HG02763 (cell line): Measurements from ENCODE around the gene ZC3H12C.
"Not testable (repeated sequence)": the region's sequence is repeated elsewhere in the genome, so short reads cannot be mapped to it uniquely, and the experiment has no call there.

Experiments used
- ATAC-seq: cut with Tn5 transposase; IDR thresholded peaks from one replicate; pipeline ENCODE4 v1.9.1; 2021; ENCODE audit warnings: mild to moderate bottlenecking, moderate library complexity; ENCODE audit not compliant: unreplicated experiment

The ZC3H12C gene

DNA sequence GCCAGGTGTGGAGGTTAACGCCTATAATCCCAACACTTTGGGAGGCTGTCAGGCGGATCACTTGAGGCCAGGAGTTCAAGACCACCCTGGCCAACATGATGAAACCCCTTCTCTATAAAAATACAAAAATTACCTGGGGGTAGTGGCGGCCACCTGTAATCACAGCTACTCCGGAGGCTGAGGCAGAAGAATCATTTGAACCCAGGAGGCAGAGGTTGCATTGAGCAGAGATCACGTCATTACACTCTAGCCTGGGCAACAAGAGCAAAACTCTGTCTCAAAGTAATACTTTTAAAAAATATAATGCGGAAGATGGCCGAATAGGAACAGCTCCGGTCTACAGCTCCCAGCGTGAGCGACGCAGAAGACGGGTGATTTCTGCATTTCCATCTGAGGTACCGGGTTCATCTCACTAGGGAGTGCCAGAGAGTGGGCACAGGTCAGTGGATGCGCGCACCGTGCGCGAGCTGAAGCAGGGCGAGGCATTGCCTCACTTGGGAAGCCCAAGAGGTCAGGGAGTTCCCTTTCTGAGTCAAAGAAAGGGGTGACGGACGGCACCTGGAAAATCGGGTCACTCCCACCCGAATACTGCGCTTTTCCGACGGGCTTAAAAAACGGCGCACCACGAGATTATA lies 115.6 kb downstream of the ZC3H12C start:
- not testable (repeated sequence) for ATAC-seq

DNA sequence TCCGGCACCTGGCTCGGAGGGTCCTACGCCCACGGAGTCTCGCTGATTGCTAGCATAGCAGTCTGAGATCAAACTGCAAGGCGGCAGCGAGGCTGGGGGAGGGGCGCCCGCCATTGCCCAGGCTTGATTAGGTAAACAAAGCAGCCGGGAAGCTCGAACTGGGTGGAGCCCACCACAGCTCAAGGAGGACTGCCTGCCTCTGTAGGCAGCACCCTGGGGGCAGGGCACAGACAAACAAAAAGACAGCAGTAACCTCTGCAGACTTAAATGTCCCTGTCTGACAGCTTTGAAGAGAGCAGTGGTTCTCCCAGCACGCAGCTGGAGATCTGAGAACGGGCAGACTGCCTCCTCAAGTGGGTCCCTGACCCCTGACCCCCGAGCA lies 116.1 kb downstream of the ZC3H12C start:
- not testable (repeated sequence) for ATAC-seq

GRCh38 chr11:110217223-110217877 lies 124.2 kb downstream of the ZC3H12C start:
- ATAC-seq: no peak

DNA sequence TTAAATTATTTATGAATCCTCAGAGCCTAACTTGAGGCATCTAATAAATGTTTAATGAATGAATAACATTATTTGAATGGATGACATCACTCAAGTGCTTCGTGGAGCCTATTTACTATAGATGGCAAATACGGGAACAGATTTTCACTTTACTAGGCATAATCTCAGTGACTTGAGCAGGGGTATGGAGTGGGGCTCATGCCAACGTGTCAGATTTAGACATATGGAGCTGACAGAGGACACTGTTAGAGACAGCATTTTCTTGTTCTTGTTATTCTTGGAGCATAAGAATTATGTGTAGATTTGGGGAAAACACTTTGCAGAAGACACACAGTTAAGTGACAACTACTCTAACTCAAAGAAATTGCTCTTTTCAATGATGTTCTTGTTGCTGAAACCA lies 124.7 kb downstream of the ZC3H12C start:
- ATAC-seq: no peak

DNA sequence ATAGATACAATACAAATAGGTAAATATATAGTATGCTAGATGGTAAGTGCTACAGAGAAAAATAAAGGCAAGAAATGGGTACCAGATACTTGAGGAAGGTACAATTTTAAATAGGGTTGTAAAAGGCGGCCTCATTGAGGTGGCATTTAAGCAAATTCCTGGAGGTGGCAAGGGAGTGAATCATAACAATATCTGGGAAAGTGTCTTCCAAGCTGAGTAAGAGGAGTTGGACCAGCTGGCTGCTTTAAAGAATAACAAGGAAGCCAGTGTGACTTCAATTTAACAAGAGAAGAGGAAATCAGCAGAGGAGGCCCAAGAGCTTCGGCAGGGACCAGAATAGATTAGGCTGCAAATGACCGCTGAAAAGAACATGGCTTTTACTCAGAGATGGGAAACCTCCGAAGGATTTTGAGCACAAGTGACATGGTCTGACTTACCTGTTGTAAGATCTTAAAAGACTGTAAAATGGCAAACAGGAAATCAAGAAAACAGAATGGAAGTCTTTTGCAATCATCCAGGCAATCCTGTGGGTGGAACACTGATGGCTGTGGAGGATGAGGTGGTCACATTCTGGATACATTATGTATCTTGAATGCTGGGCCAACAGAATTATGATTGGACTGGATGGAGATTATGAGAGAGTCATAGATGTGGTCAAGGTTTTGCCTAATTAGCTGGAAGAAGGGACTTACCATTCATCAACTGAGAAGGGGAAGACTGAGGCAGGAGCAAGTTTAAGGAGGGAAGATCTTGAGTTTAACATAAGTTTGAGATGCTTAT lies 126.0 kb downstream of the ZC3H12C start:
- no peak for ATAC-seq
